GM19023 (cell line): ENCODE measurements around the gene JAZF1.

ENCODE experiments used
- ATAC-seq: cut with Tn5 transposase; IDR thresholded peaks from one replicate; pipeline ENCODE4 v1.9.1; 2021; ENCODE audit warnings: mild to moderate bottlenecking, moderate library complexity; ENCODE audit not compliant: unreplicated experiment

Gene JAZF1

GRCh38 chr7:28078036-28078901 is 102.3 kb downstream of the JAZF1 start:
- ATAC-seq = no peak

GRCh38 chr7:28077616-28078015 is 103.0 kb downstream of the JAZF1 start:
- no peak for ATAC-seq

- ATAC-seq = no peak
Measured at GRCh38 chr7:28076423-28077200, 104.0 kb downstream of the JAZF1 start.

- no peak for ATAC-seq
Measured at GRCh38 chr7:28075674-28076358, 104.8 kb downstream of the JAZF1 start.

GRCh38 chr7:28072876-28073514 is 107.6 kb downstream of the JAZF1 start:
- no peak for ATAC-seq

GRCh38 chr7:28071570-28071969 is 109.0 kb downstream of the JAZF1 start:
- ATAC-seq = no peak

- ATAC-seq = no peak
Measured at GRCh38 chr7:28070297-28071055, 110.1 kb downstream of the JAZF1 start.

- ATAC-seq = no peak
Measured at GRCh38 chr7:28069807-28070206, 110.8 kb downstream of the JAZF1 start.

GRCh38 chr7:28069388-28069787 is 111.2 kb downstream of the JAZF1 start:
- no peak for ATAC-seq

- ATAC-seq = no peak
Measured at GRCh38 chr7:28068811-28069216, 111.8 kb downstream of the JAZF1 start.

- ATAC-seq = no peak
Measured at GRCh38 chr7:28067171-28067570, 113.4 kb downstream of the JAZF1 start.

- no peak for ATAC-seq
Measured at GRCh38 chr7:28065721-28066285, 114.8 kb downstream of the JAZF1 start.

GRCh38 chr7:28065308-28065707 is 115.3 kb downstream of the JAZF1 start:
- no peak for ATAC-seq

- no peak for ATAC-seq
Measured at GRCh38 chr7:28064437-28064836, 116.2 kb downstream of the JAZF1 start.

GRCh38 chr7:28062197-28062991 is 118.2 kb downstream of the JAZF1 start:
- ATAC-seq = no peak

- ATAC-seq = no peak
Measured at GRCh38 chr7:28061824-28062196, 118.8 kb downstream of the JAZF1 start.

GRCh38 chr7:28060371-28060950 is 120.1 kb downstream of the JAZF1 start:
- ATAC-seq = no peak

GRCh38 chr7:28055161-28055544 is 125.4 kb downstream of the JAZF1 start:
- no peak for ATAC-seq
